ENCODE data around the gene PPIE. TPM values are rescaled to one million over a fixed set of nuclear protein-coding genes. Genes with fewer than 3 reads are reported as not detected.

Gene PPIE
- polyA plus RNA-seq, 4 donors: 39.7 to 72.5 (median 55.6) TPM

- Histone ChIP-seq H3K4me1 (ENCODE audit: control insufficient read depth in 3 of 3, insufficient read depth in 2 of 3, low read depth in 1 of 3, low read length in 2 of 3) (no peaks in the 10 kb centered on the region), H3K36me3 (ENCODE audit: control insufficient read depth in 3 of 3, insufficient read depth in 2 of 3, low read depth in 1 of 3, low read length in 3 of 3) (no peaks in the 10 kb centered on the region), H3K27me3 (ENCODE audit: control insufficient read depth in 3 of 3, insufficient read depth in 3 of 3, low read length in 3 of 3) (peaks cover 0 to 37% (median 0%) of the 10 kb centered on the region in 3 donors), H3K4me3 (ENCODE audit: low read depth in 1 of 3, low read length in 3 of 3) (no peak overlapping the region), H3K9me3 (ENCODE audit: control insufficient read depth in 2 of 2, insufficient read depth in 1 of 2, low read depth in 1 of 2, low read length in 1 of 2) (no peaks in the 10 kb centered on the region), H3K27ac (ENCODE audit: low read depth in 1 of 3, low read length in 2 of 3) (no peak overlapping the region)
- FAIRE-seq (no peak), DNase-seq (no peak)
- 16 to 21% (median 20%) methylated on average over 2 of the region's 2 CpGs for WGBS, 3 donors
Measured at GRCh38 chr1:39722495-39722894, 16.2 kb upstream of the PPIE start.

- H3K27me3 ChIP-seq (ENCODE audit: control insufficient read depth in 3 of 3, insufficient read depth in 3 of 3, low read length in 3 of 3): peaks cover 3 to 48% (median 6%) of the 10 kb centered on the region in 3 donors
- no peak for DNase-seq
- FAIRE-seq: no peak
- H3K9me3 ChIP-seq (ENCODE audit: control insufficient read depth in 2 of 2, insufficient read depth in 1 of 2, low read depth in 1 of 2, low read length in 1 of 2): no peaks in the 10 kb centered on the region
- no peak overlapping the region for H3K27ac ChIP-seq (ENCODE audit: low read depth in 1 of 3, low read length in 2 of 3)
- no peak overlapping the region for H3K4me3 ChIP-seq (ENCODE audit: low read depth in 1 of 3, low read length in 3 of 3)
- H3K4me1 ChIP-seq (ENCODE audit: control insufficient read depth in 3 of 3, insufficient read depth in 2 of 3, low read depth in 1 of 3, low read length in 2 of 3): no peaks in the 10 kb centered on the region
- WGBS, 3 donors: 67 to 83% (median 72%) methylated on average over 3 of the region's 3 CpGs
- H3K36me3 ChIP-seq (ENCODE audit: control insufficient read depth in 3 of 3, insufficient read depth in 2 of 3, low read depth in 1 of 3, low read length in 3 of 3): no peaks in the 10 kb centered on the region
Measured at GRCh38 chr1:39726600-39726999, 12.1 kb upstream of the PPIE start.

GRCh38 chr1:39727221-39727931, 11.3 kb upstream of the PPIE start:
- WGBS, 3 donors: 37 to 43% (median 42%) methylated on average over 10 of the region's 10 CpGs
- DNase-seq: no peak
- Histone ChIP-seq H3K36me3 (ENCODE audit: control insufficient read depth in 3 of 3, insufficient read depth in 2 of 3, low read depth in 1 of 3, low read length in 3 of 3) (no peaks in the 10 kb centered on the region), H3K27ac (ENCODE audit: low read depth in 1 of 3, low read length in 2 of 3) (no peak overlapping the region), H3K4me3 (ENCODE audit: low read depth in 1 of 3, low read length in 3 of 3) (no peak overlapping the region), H3K9me3 (ENCODE audit: control insufficient read depth in 2 of 2, insufficient read depth in 1 of 2, low read depth in 1 of 2, low read length in 1 of 2) (no peaks in the 10 kb centered on the region), H3K4me1 (ENCODE audit: control insufficient read depth in 3 of 3, insufficient read depth in 2 of 3, low read depth in 1 of 3, low read length in 2 of 3) (no peaks in the 10 kb centered on the region), H3K27me3 (ENCODE audit: control insufficient read depth in 3 of 3, insufficient read depth in 3 of 3, low read length in 3 of 3) (peaks cover 3 to 47% (median 6%) of the 10 kb centered on the region in 3 donors)
- peak; percentile 10 for FAIRE-seq

GRCh38 chr1:39727932-39728317, 10.8 kb upstream of the PPIE start:
- FAIRE-seq: no peak
- Histone ChIP-seq H3K4me3 (ENCODE audit: low read depth in 1 of 3, low read length in 3 of 3) (no peak overlapping the region), H3K4me1 (ENCODE audit: control insufficient read depth in 3 of 3, insufficient read depth in 2 of 3, low read depth in 1 of 3, low read length in 2 of 3) (no peaks in the 10 kb centered on the region), H3K9me3 (ENCODE audit: control insufficient read depth in 2 of 2, insufficient read depth in 1 of 2, low read depth in 1 of 2, low read length in 1 of 2) (no peaks in the 10 kb centered on the region), H3K27me3 (ENCODE audit: control insufficient read depth in 3 of 3, insufficient read depth in 3 of 3, low read length in 3 of 3) (peaks cover 3 to 51% (median 6%) of the 10 kb centered on the region in 3 donors), H3K36me3 (ENCODE audit: control insufficient read depth in 3 of 3, insufficient read depth in 2 of 3, low read depth in 1 of 3, low read length in 3 of 3) (no peaks in the 10 kb centered on the region), H3K27ac (ENCODE audit: low read depth in 1 of 3, low read length in 2 of 3) (no peak overlapping the region)
- WGBS, 3 donors: 65 to 70% (median 66%) methylated on average over 14 of the region's 14 CpGs
- no peak for DNase-seq

GRCh38 chr1:39729030-39729429, 9.7 kb upstream of the PPIE start:
- Histone ChIP-seq H3K9me3 (ENCODE audit: control insufficient read depth in 2 of 2, insufficient read depth in 1 of 2, low read depth in 1 of 2, low read length in 1 of 2) (no peaks in the 10 kb centered on the region), H3K4me1 (ENCODE audit: control insufficient read depth in 3 of 3, insufficient read depth in 2 of 3, low read depth in 1 of 3, low read length in 2 of 3) (no peaks in the 10 kb centered on the region), H3K36me3 (ENCODE audit: control insufficient read depth in 3 of 3, insufficient read depth in 2 of 3, low read depth in 1 of 3, low read length in 3 of 3) (no peaks in the 10 kb centered on the region), H3K27ac (ENCODE audit: low read depth in 1 of 3, low read length in 2 of 3) (no peak overlapping the region), H3K4me3 (ENCODE audit: low read depth in 1 of 3, low read length in 3 of 3) (no peak overlapping the region), H3K27me3 (ENCODE audit: control insufficient read depth in 3 of 3, insufficient read depth in 3 of 3, low read length in 3 of 3) (peaks cover 3 to 54% (median 8%) of the 10 kb centered on the region in 3 donors)
- DNase-seq (no peak), FAIRE-seq (no peak)
- WGBS, 3 donors: 65 to 72% (median 66%) methylated on average over 3 of the region's 3 CpGs

- Histone ChIP-seq H3K27ac (ENCODE audit: low read depth in 1 of 3, low read length in 2 of 3) (no peak overlapping the region), H3K4me3 (ENCODE audit: low read depth in 1 of 3, low read length in 3 of 3) (no peak overlapping the region), H3K9me3 (ENCODE audit: control insufficient read depth in 2 of 2, insufficient read depth in 1 of 2, low read depth in 1 of 2, low read length in 1 of 2) (no peaks in the 10 kb centered on the region), H3K36me3 (ENCODE audit: control insufficient read depth in 3 of 3, insufficient read depth in 2 of 3, low read depth in 1 of 3, low read length in 3 of 3) (no peaks in the 10 kb centered on the region), H3K27me3 (ENCODE audit: control insufficient read depth in 3 of 3, insufficient read depth in 3 of 3, low read length in 3 of 3) (peaks cover 3 to 55% (median 8%) of the 10 kb centered on the region in 3 donors), H3K4me1 (ENCODE audit: control insufficient read depth in 3 of 3, insufficient read depth in 2 of 3, low read depth in 1 of 3, low read length in 2 of 3) (no peaks in the 10 kb centered on the region)
- WGBS, 3 donors: 37 to 56% (median 55%) methylated on average over 4 of the region's 4 CpGs
- DNase-seq (no peak), FAIRE-seq (no peak)
Measured at GRCh38 chr1:39729842-39730241, 8.8 kb upstream of the PPIE start.

- no peaks in the 10 kb centered on the region for H3K9me3 ChIP-seq (ENCODE audit: control insufficient read depth in 2 of 2, insufficient read depth in 1 of 2, low read depth in 1 of 2, low read length in 1 of 2)
- H3K4me1 ChIP-seq (ENCODE audit: control insufficient read depth in 3 of 3, insufficient read depth in 2 of 3, low read depth in 1 of 3, low read length in 2 of 3): no peaks in the 10 kb centered on the region
- no peak for DNase-seq
- 48 to 62% (median 60%) methylated on average over 3 of the region's 3 CpGs for WGBS, 3 donors
- H3K4me3 ChIP-seq (ENCODE audit: low read depth in 1 of 3, low read length in 3 of 3): no peak overlapping the region
- FAIRE-seq: no peak
- H3K36me3 ChIP-seq (ENCODE audit: control insufficient read depth in 3 of 3, insufficient read depth in 2 of 3, low read depth in 1 of 3, low read length in 3 of 3): no peaks in the 10 kb centered on the region
- H3K27me3 ChIP-seq (ENCODE audit: control insufficient read depth in 3 of 3, insufficient read depth in 3 of 3, low read length in 3 of 3): peaks cover 3 to 54% (median 8%) of the 10 kb centered on the region in 3 donors
- no peak overlapping the region for H3K27ac ChIP-seq (ENCODE audit: low read depth in 1 of 3, low read length in 2 of 3)
Measured at GRCh38 chr1:39732730-39733129, 6.0 kb upstream of the PPIE start.

- no peak overlapping the region for H3K27ac ChIP-seq (ENCODE audit: low read depth in 1 of 3, low read length in 2 of 3)
- H3K27me3 ChIP-seq (ENCODE audit: control insufficient read depth in 3 of 3, insufficient read depth in 3 of 3, low read length in 3 of 3): peaks cover under 1 to 50% (median 5%) of the 10 kb centered on the region in 3 donors
- H3K4me1 ChIP-seq (ENCODE audit: control insufficient read depth in 3 of 3, insufficient read depth in 2 of 3, low read depth in 1 of 3, low read length in 2 of 3): no peaks in the 10 kb centered on the region
- no peak overlapping the region for H3K4me3 ChIP-seq (ENCODE audit: low read depth in 1 of 3, low read length in 3 of 3)
- no peaks in the 10 kb centered on the region for H3K9me3 ChIP-seq (ENCODE audit: control insufficient read depth in 2 of 2, insufficient read depth in 1 of 2, low read depth in 1 of 2, low read length in 1 of 2)
- no peaks in the 10 kb centered on the region for H3K36me3 ChIP-seq (ENCODE audit: control insufficient read depth in 3 of 3, insufficient read depth in 2 of 3, low read depth in 1 of 3, low read length in 3 of 3)
- WGBS, 3 donors: 46 to 63% (median 51%) methylated on average over 7 of the region's 7 CpGs
- FAIRE-seq (no peak), DNase-seq (no peak)
Measured at GRCh38 chr1:39733161-39733560, 5.5 kb upstream of the PPIE start.

- no peak overlapping the region for H3K4me3 ChIP-seq (ENCODE audit: low read depth in 1 of 3, low read length in 3 of 3)
- no peak overlapping the region for H3K27ac ChIP-seq (ENCODE audit: low read depth in 1 of 3, low read length in 2 of 3)
- peaks cover 0 to 6% (median 3%) of the 10 kb centered on the region in 3 donors for H3K4me1 ChIP-seq (ENCODE audit: control insufficient read depth in 3 of 3, insufficient read depth in 2 of 3, low read depth in 1 of 3, low read length in 2 of 3)
- no peak for FAIRE-seq
- no peak for DNase-seq
- peaks cover 0 to 33% (median 3%) of the 10 kb centered on the region in 3 donors for H3K27me3 ChIP-seq (ENCODE audit: control insufficient read depth in 3 of 3, insufficient read depth in 3 of 3, low read length in 3 of 3)
- 75 to 83% (median 76%) methylated on average over 3 of the region's 3 CpGs for WGBS, 3 donors
- peaks cover 0 to 2% (median 0%) of the 10 kb centered on the region in 3 donors for H3K36me3 ChIP-seq (ENCODE audit: control insufficient read depth in 3 of 3, insufficient read depth in 2 of 3, low read depth in 1 of 3, low read length in 3 of 3)
- no peaks in the 10 kb centered on the region for H3K9me3 ChIP-seq (ENCODE audit: control insufficient read depth in 2 of 2, insufficient read depth in 1 of 2, low read depth in 1 of 2, low read length in 1 of 2)
Measured at GRCh38 chr1:39735731-39736130, 3.0 kb upstream of the PPIE start.

All from small intestine (tissue), 7 donors.